Chondrocyte (in vitro differentiated cells): ENCODE results near the gene ICA1L. TPM values are rescaled to one million over a fixed set of nuclear protein-coding genes. Genes with fewer than 3 reads are reported as not detected.

Experiments
- DNase-seq: peaks from one replicate; pipeline ENCODE4 v3.0.0; 2021; ENCODE audit warnings: mixed read lengths, low spot score
- H3K27ac Mint-ChIP-seq: one replicate; pipeline ENCODE4 v1.8.0; 2021; ENCODE audit warnings: mild to moderate bottlenecking, moderate library complexity, mixed read lengths; ENCODE audit not compliant: unreplicated experiment
- H3K27me3 Mint-ChIP-seq: 2 replicates; pipeline ENCODE4 v1.8.0; 2021; ENCODE audit warnings: low read depth, mixed read lengths
- H3K36me3 Mint-ChIP-seq: 2 replicates; pipeline ENCODE4 v1.8.0; 2021; ENCODE audit warnings: low read depth, mixed read lengths
- H3K4me1 Mint-ChIP-seq: 2 replicates; pipeline ENCODE4 v1.8.0; 2021; ENCODE audit warnings: low read depth, mild to moderate bottlenecking, mixed read lengths
- H3K4me3 Mint-ChIP-seq: one replicate; pipeline ENCODE4 v1.8.0; 2021; ENCODE audit warnings: mild to moderate bottlenecking, moderate library complexity, mixed read lengths; ENCODE audit not compliant: unreplicated experiment
- H3K9me3 Mint-ChIP-seq: 2 replicates; pipeline ENCODE4 v1.8.0; 2021; ENCODE audit warnings: low read depth, mixed read lengths
- total RNA-seq: library from RNA; stranded (reverse); gene quantifications from 3 replicates; pipeline ENCODE4 v1.2.1, GENCODE V29; 2021
- TF ChIP-seq, protein P1 (sequence below): fragments of 200-600 bp; sonication (generic); IDR thresholded peaks from 2 replicates; pipeline ENCODE4 v1.5.0; 2021; ENCODE audit warnings: antibody characterized with exemption, mild to moderate bottlenecking, moderate library complexity

The ICA1L gene
- total RNA-seq, 1 donor from 2014 or later, result 6.6 TPM

- peaks cover 5% of the 10 kb centered on the region for H3K9me3 Mint-ChIP-seq
- TF ChIP-seq, protein P1, sequence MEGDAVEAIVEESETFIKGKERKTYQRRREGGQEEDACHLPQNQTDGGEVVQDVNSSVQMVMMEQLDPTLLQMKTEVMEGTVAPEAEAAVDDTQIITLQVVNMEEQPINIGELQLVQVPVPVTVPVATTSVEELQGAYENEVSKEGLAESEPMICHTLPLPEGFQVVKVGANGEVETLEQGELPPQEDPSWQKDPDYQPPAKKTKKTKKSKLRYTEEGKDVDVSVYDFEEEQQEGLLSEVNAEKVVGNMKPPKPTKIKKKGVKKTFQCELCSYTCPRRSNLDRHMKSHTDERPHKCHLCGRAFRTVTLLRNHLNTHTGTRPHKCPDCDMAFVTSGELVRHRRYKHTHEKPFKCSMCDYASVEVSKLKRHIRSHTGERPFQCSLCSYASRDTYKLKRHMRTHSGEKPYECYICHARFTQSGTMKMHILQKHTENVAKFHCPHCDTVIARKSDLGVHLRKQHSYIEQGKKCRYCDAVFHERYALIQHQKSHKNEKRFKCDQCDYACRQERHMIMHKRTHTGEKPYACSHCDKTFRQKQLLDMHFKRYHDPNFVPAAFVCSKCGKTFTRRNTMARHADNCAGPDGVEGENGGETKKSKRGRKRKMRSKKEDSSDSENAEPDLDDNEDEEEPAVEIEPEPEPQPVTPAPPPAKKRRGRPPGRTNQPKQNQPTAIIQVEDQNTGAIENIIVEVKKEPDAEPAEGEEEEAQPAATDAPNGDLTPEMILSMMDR, result no peak
- peaks cover 9% of the 10 kb centered on the region for H3K4me1 Mint-ChIP-seq
- H3K27ac Mint-ChIP-seq, result no peak overlapping the region
- no peak for DNase-seq
- peaks cover 5% of the 10 kb centered on the region for H3K36me3 Mint-ChIP-seq
- H3K27me3 Mint-ChIP-seq, result no peaks in the 10 kb centered on the region
- H3K4me3 Mint-ChIP-seq, result no peak overlapping the region
Observed at GRCh38 chr2:202758604-202759003, 113.0 kb downstream of the ICA1L start.

GRCh38 chr2:202758128-202758527 is 113.4 kb downstream of the ICA1L start:
- H3K27ac Mint-ChIP-seq, result no peak overlapping the region
- H3K36me3 Mint-ChIP-seq, result peaks cover 6% of the 10 kb centered on the region
- TF ChIP-seq, protein P1, result no peak
- DNase-seq, result no peak
- no peaks in the 10 kb centered on the region for H3K27me3 Mint-ChIP-seq
- H3K4me1 Mint-ChIP-seq, result peaks cover 9% of the 10 kb centered on the region
- H3K4me3 Mint-ChIP-seq, result no peak overlapping the region
- peaks cover 9% of the 10 kb centered on the region for H3K9me3 Mint-ChIP-seq

- H3K4me1 Mint-ChIP-seq, result peaks cover 4% of the 10 kb centered on the region
- TF ChIP-seq, protein P1, result no peak
- no peak overlapping the region for H3K4me3 Mint-ChIP-seq
- no peaks in the 10 kb centered on the region for H3K27me3 Mint-ChIP-seq
- H3K36me3 Mint-ChIP-seq, result peaks cover 6% of the 10 kb centered on the region
- no peak for DNase-seq
- peaks cover 9% of the 10 kb centered on the region for H3K9me3 Mint-ChIP-seq
- H3K27ac Mint-ChIP-seq, result no peak overlapping the region
Observed at GRCh38 chr2:202757339-202757738, 114.2 kb downstream of the ICA1L start.

GRCh38 chr2:202756598-202756997 is 115.0 kb downstream of the ICA1L start:
- TF ChIP-seq, protein P1, result no peak
- no peak overlapping the region for H3K4me3 Mint-ChIP-seq
- peaks cover 4% of the 10 kb centered on the region for H3K4me1 Mint-ChIP-seq
- no peak for DNase-seq
- H3K27me3 Mint-ChIP-seq, result no peaks in the 10 kb centered on the region
- H3K36me3 Mint-ChIP-seq, result peaks cover 6% of the 10 kb centered on the region
- H3K27ac Mint-ChIP-seq, result no peak overlapping the region
- peaks cover 9% of the 10 kb centered on the region for H3K9me3 Mint-ChIP-seq

GRCh38 chr2:202754936-202755335 is 116.6 kb downstream of the ICA1L start:
- no peak overlapping the region for H3K4me3 Mint-ChIP-seq
- DNase-seq, result no peak
- H3K9me3 Mint-ChIP-seq, result peaks cover 9% of the 10 kb centered on the region
- H3K27ac Mint-ChIP-seq, result no peak overlapping the region
- TF ChIP-seq, protein P1, result no peak
- no peaks in the 10 kb centered on the region for H3K27me3 Mint-ChIP-seq
- H3K36me3 Mint-ChIP-seq, result peaks cover 5% of the 10 kb centered on the region
- H3K4me1 Mint-ChIP-seq, result peaks cover 10% of the 10 kb centered on the region
